ENCODE data around the gene KDM4C.

Gene KDM4C

DNA sequence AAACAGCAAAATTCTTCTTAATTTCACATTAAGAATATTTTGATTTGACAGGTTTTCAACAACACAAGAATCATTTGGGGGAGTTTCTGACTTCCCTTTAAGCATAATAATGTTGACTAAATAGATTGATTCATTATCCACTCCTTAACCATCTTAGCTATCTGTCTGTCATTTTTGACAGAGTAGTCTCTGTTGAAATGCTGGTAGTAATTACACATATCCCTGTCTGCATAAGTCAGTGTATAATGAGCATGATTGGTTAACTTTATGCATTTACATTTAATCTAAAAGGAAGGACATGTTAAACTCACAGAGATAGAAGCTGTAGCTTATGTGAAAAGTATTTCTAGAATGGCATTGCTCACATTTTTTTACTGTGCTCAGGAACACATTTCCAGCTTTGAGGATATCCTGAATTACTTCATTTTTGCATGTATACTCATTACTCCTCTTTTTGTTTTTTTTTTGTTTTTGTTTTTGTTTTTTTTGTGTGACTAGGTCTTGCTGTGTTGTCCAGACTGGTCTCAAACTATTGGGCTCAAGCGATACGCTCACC, 385.9 kb downstream of the KDM4C start:
- DNase-seq (ENCODE audit: low read depth), result no peak

DNA sequence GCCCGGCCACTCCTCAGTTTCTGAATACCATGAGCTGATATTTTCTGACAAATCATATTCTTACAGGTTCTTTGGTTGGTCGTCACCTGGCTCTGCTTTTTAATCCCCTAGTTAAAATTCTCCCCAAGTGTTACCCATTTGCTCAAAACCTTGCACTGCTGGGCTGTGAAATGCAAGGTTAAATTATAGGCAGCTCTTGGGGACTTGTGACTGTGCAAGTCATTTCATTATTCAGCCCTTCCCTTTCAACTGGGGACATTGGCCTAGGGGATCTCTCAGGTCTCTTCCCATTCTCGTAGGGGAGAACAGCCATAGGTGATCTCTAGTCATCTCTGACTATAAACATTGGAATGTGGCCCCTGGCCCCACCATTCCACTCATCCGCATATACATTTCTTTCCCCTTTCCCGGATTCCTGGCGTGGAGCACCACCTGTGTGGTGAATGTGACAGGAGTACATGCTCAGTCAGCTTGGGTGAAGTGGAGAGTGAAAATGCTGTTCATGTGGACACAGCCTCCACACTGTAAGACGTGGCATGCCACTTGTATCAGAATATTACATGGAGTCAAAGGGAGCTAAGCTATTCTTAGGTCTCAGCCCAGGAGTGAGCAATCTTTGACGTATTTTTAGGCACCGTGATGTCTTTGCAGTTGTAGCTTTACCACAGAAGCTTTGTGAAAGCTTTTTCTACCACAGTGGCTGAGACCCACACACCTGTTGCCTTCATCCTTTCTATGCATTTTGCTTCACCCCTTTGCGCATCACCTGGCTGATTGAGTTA, 386.7 kb downstream of the KDM4C start:
- no peak for DNase-seq (ENCODE audit: low read depth)

DNA sequence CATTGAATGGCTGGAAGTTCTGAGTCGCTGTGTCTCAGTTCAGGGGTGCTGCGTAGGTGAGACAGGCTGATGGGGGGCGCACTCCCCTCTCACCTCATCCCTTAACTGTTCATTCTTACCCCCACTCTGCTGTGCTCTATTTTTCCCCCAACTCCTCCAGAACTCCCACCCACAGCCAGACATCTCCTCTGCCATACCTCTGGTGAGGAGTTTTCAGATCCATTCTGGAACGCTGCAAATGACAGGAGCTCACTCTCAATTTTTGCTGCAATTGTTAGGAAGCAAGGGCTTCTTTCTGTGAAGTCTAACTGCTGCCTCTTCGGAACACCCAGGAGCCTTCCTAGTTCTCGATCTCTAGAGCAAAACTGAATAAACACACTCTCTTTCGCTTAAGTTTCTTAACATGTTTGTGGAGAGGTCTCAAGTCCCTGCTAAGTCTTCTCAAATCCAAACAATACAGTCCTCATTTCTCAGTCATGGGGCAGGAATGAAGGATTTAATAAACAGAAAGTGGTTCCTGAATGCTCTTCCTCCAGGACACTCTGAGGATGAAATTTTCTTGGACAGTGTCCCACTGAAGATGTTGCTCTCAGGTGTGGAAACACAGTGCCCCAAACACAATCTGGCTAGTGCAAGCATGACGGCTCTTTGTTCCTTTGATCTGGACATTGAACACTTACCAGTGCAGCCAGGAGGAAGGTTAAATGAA, 387.7 kb downstream of the KDM4C start:
- DNase-seq (ENCODE audit: low read depth), result no peak

DNA sequence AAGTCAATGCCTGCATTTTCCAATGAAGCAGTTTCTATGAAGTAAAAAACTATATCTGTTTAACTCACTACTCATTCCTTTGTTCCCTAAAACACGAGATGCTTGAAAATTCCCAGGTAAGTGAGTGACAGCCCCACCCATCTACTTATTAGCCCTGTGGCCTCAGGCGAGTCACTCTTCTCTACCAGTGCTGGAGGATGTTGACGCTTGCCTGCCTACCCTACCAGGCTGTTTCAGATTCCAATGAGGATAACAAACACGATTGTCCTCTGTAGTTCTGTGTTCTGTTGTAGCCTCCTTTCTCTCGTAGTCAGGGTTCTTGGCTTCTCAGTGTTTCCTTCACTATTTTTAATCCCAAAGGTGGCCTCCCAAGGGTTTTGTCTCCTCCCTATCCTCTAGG, 388.8 kb downstream of the KDM4C start:
- no peak for DNase-seq (ENCODE audit: low read depth)

DNA sequence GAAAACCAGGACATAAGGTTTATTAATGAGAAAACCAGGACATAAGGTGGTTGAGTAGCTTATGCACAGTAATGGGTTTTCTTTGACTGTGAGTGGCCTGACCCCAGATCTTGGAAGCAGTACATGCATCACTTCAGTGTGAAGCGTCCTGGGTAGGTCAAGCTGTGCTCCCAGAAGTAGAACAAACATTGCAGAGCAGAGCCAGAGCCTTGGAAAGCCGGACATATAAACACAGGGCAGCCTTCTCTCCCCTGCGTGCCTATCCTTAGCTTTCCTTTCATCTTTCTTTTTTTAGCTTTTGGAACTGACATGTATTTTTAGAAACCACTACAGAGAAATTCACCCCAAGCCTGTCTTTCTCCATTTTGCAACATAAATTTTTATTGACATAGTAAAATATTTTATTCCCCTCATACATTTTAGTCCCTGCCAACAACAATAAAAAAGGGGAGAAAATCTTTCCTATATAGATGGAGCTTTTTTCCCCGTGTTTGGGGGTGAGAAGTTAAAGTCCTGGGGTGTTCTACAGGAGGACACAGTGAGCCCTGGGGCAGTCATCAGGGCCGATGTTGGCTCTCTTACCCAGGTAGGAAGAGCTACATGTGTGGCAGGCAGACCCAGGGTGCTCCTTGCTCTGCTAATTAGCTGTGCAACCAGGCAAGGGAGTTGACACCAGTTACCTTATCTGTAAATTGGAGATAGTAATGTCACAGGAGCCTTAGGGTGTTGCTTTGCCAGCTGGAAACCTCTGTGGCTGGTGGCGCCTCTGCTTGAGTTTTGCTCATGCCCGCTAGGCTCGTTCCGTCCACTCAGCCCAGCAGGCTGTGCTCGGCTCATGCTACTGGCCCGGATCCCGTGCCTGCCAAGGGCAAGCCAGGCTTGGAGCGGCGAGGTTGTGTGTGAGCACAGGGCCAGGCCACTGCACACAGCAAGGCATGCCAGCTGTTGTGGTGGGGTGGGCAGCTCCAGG, 389.6 kb downstream of the KDM4C start:
- no peak for DNase-seq (ENCODE audit: low read depth)

DNA sequence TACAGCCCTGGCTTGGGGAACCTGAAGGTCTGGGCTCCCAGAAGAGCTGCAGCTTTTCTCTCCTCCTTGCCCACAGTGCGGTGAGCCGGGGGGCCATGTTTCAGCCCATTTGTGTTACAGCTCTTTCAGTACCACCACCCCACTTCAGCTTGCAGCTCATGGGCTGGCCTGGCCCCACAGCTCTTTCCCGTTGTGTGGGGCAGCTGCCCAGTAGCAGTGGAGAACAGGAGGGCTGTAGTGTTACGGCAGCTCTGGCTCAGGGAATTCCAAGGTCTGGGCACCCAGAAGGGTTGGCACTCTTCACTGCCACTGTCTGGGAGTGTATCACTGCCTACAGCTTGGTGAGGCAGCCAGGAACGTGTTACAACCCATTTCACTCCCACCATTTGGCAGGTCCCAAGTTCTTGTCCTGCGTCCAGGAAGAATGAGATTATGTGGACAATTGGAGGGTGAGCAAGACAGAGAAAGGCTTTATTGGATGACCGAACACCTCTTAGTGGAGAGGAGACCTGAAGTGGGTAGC, 390.5 kb downstream of the KDM4C start:
- DNase-seq (ENCODE audit: low read depth), result no peak

DNA sequence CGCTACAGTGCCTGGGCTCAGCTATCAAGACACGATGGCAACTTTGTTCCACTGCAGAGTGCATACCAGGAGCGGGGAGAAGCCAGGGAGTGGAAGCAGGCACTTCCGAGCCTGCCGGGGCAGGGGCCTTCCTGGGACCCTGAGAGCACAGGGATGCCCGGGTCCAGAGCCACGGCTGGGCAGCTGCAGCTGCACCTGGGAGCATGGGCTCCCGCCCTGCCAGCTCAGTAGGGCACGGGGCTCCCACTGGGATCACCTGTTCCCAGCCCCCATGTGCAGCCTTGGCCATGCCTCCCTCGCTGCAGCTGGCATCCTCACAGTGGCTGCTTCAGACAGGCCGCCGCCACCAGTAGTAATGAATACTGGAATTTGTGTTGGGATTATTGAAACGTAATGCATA, 391.5 kb downstream of the KDM4C start:
- no peak for DNase-seq (ENCODE audit: low read depth)

DNA sequence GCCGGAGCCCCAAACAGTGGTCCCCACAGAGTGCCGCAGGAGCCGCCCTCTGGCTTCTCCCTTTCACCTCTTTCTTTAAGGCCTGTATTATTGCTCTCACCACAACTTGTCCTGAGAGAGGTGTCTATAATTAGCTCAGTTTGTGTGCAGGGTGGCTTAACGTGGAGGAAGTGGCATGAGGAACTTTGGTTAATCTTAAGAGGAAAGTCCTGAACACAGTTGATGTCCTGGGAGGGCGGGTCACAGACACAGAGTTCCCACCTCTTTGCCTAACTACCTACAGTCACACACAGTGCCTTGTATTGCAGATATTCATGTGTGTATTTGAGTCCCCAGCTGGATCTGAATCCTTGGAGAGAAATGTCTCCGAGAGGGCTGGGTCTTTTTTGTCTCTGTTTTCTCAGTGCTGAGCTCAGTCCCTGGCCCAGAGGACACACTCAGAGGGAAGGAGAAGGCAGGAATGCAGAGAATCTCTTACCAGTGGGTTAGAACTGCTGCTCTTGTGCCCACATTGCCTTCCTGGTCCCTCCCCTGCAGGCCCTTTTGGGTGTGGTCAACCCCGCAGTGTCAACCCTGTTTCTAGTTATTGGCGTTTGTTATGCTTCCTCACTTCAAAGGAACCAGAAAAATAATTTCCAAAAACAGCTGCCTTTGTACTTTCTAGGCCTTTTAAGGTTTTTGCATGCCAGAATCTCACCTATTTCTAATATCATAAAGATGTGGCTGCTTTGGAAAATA, 392.5 kb downstream of the KDM4C start:
- DNase-seq (ENCODE audit: low read depth), result no peak

DNA sequence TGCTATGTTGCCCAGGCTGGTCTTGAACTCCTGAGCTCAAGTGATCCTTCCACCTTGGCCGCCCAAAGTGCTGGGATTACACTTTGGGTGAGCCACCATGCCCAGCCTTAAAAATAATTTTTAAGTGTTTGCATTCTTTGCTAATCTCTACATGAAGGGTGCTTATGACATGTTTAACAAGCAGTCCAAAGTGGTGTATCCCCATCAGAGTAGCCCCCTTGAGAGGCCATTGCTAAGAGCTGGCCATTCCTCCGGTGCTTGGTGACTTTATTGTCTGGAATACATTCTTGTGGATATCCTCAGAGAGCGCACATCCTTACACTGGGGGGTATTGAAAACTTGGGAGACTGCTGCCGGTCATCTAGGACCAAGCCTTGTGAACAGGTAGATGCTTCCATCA, 395.4 kb downstream of the KDM4C start:
- no peak for DNase-seq (ENCODE audit: low read depth)

DNA sequence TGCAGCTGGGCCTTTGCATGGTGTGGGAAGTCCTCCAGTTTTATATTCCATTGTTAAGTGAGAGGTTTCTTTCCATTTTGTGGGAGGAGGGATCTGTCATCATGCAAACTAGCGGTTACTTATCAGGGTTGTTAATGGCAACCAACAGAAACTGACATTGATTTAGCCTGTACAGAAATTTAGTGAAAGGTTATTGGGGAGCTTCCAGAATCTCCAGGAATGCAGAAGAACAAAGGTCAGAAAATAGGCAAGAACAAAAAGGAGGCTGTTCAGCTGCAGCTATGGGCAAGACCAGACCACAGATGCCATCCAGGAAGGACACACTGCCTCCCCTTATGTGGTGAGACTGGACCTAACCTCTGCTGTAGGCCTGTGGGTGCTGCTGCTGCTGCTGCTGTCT, 395.8 kb downstream of the KDM4C start:
- no peak for DNase-seq (ENCODE audit: low read depth)

DNA sequence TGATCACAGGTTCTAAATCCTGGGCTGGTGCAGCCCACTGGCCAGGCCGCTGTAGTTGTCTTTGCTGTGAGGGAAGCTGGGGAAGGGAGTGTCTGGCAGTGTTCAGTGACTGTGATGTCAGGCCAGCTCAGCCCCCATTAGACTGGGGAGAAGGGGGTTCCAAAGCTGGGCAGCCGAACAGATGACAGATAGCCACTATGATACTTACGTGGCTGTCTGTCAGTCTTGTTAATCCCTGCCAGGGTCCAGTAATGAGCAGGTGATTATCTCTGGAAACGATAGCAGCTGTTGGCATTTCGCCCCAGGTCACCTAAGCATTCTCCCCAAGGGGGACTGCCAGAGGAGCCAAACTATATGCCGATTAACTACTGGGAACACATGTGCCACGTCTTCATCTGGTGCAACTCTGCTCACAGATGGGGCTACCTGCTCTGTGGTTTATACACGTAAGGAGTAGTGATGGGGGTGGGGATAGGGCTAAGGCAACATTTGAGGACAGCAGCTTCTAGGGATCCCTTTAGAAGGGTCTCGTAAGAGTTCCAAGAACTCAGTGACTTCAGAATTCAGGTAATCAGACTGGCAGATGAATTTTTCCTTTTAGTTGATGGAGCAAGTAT, 396.3 kb downstream of the KDM4C start:
- DNase-seq (ENCODE audit: low read depth), result no peak

DNA sequence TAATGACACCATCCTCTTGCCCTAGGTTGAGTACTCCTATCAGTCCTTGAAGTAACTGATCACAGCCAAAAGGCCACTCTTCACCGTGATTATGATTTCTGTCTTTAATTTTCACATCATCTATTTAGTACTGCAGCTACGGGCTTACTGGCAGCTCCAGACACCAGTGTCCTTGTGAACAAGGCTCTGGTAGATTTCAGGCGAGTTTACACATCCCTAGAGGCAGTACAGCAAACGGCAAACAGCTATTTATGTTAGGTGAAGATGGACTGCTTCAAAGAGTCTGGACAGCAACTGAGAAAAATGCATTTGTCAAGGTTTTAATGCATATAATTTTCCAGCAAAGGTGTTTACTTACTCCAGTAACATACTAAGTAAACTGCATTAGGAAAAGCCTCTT, 396.9 kb downstream of the KDM4C start:
- DNase-seq (ENCODE audit: low read depth), result no peak

DNA sequence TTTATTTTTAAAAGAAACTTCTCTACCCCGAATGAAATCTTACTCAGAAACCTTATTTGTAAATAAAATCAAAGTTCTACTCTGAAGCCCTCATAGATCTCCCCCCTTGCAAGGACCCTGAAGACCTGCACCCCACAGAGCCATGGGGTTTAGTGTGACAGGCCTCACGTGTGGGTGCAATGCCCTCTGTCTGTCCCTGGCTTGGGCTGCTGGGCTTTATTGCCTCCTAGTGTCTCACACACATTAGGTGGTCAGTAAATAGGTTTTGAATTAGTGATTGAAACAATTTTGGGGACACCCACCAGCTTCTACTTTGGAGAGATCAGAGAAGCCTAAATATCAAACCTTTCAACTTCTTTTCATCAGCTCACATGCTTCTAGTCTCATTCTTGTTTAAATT, 403.7 kb downstream of the KDM4C start:
- no peak for DNase-seq (ENCODE audit: low read depth)

DNA sequence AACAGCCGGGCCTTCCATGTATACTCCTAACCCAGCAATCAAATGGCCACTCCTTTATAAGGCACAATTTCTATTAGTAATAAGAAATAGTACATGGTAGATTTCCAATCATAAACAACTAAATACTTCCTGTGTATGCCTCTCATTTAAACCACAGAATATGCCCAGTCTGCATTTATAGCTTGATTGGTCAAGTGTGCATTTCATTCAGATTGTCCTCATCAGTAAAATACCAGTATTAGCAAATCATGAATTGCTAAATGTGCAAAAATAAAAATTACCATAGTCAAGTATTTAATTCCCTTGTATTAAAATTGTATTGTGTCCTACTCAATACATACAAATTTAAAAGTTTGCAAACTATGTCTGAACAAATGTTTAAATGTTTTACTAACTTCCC, 406.2 kb downstream of the KDM4C start:
- DNase-seq (ENCODE audit: low read depth), result no peak

DNA sequence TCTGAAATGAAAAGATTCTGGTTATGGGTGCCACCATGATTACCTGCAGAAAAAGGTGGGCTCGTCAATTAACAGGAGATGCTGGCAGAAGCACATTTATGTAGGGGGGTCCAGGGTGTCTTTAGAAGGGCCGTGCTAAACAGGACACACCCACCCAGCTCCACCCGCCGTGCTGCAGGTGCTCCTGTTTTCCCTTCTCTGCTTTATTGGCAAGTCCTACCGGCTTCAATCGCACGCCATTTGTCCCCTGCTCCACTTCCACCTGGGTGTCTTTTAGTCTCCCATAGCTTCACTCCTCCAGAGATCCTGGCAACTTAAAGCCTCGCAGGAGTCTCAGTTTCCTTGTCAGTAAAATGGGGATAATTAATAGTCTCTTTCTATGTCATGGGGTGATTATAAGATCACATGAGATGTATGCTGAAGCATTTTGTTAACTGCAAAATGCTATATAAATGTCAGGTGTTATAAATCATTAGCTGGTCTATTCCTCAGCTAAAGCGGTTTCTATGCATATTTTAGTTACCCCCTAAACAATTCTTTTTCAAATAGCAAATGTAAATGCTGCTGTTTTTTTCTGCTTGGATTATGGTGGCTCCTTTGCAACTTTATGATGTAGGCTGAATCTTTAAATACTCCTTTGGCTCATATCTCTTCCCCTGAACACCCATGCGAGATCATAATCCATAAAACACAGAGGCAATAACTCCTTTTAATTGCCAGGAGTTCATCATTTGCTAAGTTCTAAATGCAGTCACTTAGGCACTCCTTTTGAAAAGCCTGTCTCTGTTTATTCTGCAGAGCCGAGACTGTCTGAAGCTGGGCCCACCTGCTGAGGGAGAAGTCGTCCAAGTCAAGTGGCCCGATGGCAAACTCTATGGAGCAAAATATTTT, 406.9 kb downstream of the KDM4C start:
- DNase-seq (ENCODE audit: low read depth), result no peak

DNA sequence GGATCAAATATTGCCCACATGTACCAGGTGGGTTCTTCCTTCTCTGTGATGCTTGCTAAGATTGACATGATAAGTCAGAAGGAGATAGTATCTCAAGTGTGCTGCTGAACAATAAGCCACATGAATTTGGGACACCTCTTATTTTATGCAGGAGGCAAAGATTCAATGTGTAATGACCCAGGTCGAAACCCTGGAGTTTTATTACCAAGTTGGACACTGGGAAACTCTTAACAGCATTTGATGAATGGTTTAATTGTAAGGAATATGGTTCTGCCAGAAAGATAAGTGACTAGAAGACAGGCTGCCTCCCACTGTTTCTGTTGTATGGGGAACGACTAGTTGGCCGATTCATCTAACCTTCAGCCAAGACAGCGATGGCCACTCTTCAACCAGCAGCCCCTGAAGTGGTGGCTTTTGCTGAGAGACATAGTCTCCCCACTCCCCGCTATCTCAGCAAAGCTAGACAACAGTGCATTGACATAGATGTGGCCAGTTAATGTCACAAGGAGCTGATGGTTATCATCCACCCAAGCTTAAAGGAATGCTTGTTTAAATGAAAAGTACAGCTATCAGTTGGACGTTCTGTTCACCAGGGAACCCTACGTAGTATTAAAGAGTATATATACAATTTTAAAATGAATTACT, 407.7 kb downstream of the KDM4C start:
- DNase-seq (ENCODE audit: low read depth), result no peak

DNA sequence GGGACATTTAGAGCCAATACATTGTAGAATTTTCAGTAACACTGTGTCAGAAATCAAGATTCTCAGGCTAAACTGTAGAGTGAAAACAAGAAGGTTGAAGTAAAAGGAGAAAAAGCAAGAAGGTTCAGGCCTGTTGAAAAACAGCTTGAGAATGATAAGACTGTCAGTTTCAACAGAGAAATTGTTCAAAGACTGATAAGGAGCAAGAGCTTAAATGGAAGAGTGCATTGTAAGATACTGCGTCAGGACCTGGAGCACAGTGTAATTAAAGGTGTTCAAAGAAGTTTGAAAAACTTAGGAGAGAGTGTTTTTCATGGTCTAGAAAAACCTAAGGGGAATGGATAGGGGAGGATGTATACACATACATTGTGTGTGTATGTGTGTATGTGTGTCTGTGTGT, 408.3 kb downstream of the KDM4C start:
- DNase-seq (ENCODE audit: low read depth), result no peak

DNA sequence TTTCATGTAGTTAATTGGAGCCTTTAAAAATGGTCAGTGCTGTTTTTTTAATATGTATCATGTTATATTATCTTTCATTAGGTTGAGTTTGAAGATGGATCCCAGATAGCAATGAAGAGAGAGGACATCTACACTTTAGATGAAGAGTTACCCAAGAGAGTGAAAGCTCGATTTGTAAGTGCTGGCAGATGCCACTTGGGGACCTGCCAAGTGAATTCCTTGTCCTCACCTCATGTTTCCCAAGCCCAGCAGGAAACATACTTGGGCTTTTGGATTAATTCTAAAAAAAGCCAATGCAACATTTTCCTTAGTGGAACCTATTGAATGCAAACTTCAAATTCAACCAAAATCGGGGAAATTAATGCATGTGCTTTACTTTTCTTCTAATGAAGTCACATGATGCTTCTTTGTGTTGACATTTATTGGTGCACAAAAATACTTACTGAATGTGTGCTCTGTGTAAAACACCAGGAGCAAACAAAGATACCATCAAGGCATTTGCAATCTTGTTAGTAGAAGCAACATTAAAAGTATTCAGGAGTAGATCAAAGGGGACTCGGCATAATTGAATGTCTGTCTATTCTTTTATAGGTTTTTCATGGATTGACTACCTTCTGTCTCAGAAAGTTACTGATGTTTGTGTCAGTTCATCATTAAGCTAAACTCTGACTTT, 412.1 kb downstream of the KDM4C start:
- no peak for DNase-seq (ENCODE audit: low read depth)

Measured in CMK (cell line).